SH-SY5Y (cell line): ENCODE results near the gene MTCL1.

Experiments used
- GATA2 ChIP-seq: IDR thresholded peaks from 2 replicates; pipeline ENCODE4 v1.6.1; 2011; ENCODE audit warnings: mild to moderate bottlenecking, low read depth, low read length
- GATA3 ChIP-seq: IDR thresholded peaks from 2 replicates; pipeline ENCODE4 v1.6.1; 2011; ENCODE audit warnings: low read depth, mild to moderate bottlenecking, low read length, moderate library complexity

- TF ChIP-seq GATA3 (no peak), GATA2 (no peak)
Measured at GRCh38 chr18:8881103-8881502, 175.7 kb downstream of the MTCL1 start.
